ENCODE measurements around the gene DAAM1. TPM values are rescaled to one million over a fixed set of nuclear protein-coding genes. Genes with fewer than 3 reads are reported as not detected.

DAAM1 gene
- total RNA-seq, 1 donor from 2014 or later: 39.5 TPM

GRCh38 chr14:59395672-59396071 lies 207.2 kb downstream of the DAAM1 start:
- Histone ChIP-seq H3K27me3 (no peaks in the 10 kb centered on the region), H3K79me2 (ENCODE audit: low read depth) (no peaks in the 10 kb centered on the region), H3K4me1 (no peaks in the 10 kb centered on the region), H4K20me1 (ENCODE audit: low read depth) (no peaks in the 10 kb centered on the region), H3K9ac (no peak overlapping the region), H3K9me3 (ENCODE audit: low read depth) (no peaks in the 10 kb centered on the region), H3K4me3 (no peak overlapping the region), H3K4me2 (peak overlapping the region; percentile 32), H3K27ac (no peak overlapping the region), H3F3A (ENCODE audit: low read depth) (peaks cover 8% of the 10 kb centered on the region), H3K36me3 (no peaks in the 10 kb centered on the region), H2AFZ (replicated peaks) (no peak overlapping the region)
- peaks cover 3% of the 10 kb centered on the region for H3K36me3 Mint-ChIP-seq
- TF ChIP-seq EZH2phosphoT487 (IDR thresholded peaks at IDR 0.05) (no peak), EZH2 (IDR thresholded peaks at IDR 0.05) (no peak)
- TF ChIP-seq, protein P1, sequence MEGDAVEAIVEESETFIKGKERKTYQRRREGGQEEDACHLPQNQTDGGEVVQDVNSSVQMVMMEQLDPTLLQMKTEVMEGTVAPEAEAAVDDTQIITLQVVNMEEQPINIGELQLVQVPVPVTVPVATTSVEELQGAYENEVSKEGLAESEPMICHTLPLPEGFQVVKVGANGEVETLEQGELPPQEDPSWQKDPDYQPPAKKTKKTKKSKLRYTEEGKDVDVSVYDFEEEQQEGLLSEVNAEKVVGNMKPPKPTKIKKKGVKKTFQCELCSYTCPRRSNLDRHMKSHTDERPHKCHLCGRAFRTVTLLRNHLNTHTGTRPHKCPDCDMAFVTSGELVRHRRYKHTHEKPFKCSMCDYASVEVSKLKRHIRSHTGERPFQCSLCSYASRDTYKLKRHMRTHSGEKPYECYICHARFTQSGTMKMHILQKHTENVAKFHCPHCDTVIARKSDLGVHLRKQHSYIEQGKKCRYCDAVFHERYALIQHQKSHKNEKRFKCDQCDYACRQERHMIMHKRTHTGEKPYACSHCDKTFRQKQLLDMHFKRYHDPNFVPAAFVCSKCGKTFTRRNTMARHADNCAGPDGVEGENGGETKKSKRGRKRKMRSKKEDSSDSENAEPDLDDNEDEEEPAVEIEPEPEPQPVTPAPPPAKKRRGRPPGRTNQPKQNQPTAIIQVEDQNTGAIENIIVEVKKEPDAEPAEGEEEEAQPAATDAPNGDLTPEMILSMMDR (IDR thresholded peaks at IDR 0.05): no peak
- peaks cover 14% of the 10 kb centered on the region for H3K4me1 Mint-ChIP-seq
- H3K4me3 Mint-ChIP-seq: peak overlapping the region; percentile 33
- no peak for DNase-seq (ENCODE audit: low spot score)
- no peaks in the 10 kb centered on the region for H3K27me3 Mint-ChIP-seq (ENCODE audit: insufficient read depth, low read depth)
- H3K27ac Mint-ChIP-seq: peak overlapping the region; percentile 25
- peaks cover 2% of the 10 kb centered on the region for H3K9me3 Mint-ChIP-seq

GRCh38 chr14:59398841-59399240 lies 210.4 kb downstream of the DAAM1 start:
- Histone ChIP-seq H3K4me1 (no peaks in the 10 kb centered on the region), H2AFZ (replicated peaks) (no peak overlapping the region), H3K4me3 (no peak overlapping the region), H4K20me1 (ENCODE audit: low read depth) (no peaks in the 10 kb centered on the region), H3K79me2 (ENCODE audit: low read depth) (no peaks in the 10 kb centered on the region), H3K36me3 (no peaks in the 10 kb centered on the region), H3K9ac (no peak overlapping the region), H3K27ac (no peak overlapping the region), H3F3A (ENCODE audit: low read depth) (peaks cover 8% of the 10 kb centered on the region), H3K27me3 (no peaks in the 10 kb centered on the region), H3K4me2 (no peak overlapping the region), H3K9me3 (ENCODE audit: low read depth) (no peaks in the 10 kb centered on the region)
- no peak for DNase-seq (ENCODE audit: low spot score)
- Mint-ChIP-seq H3K27me3 (ENCODE audit: insufficient read depth, low read depth) (no peaks in the 10 kb centered on the region), H3K36me3 (peaks cover 3% of the 10 kb centered on the region), H3K27ac (no peak overlapping the region), H3K9me3 (peaks cover 5% of the 10 kb centered on the region), H3K4me3 (no peak overlapping the region), H3K4me1 (peaks cover 14% of the 10 kb centered on the region)
- TF ChIP-seq, protein P1 (IDR thresholded peaks at IDR 0.05): no peak
- TF ChIP-seq EZH2phosphoT487 (IDR thresholded peaks at IDR 0.05) (no peak), EZH2 (IDR thresholded peaks at IDR 0.05) (no peak)

DNA sequence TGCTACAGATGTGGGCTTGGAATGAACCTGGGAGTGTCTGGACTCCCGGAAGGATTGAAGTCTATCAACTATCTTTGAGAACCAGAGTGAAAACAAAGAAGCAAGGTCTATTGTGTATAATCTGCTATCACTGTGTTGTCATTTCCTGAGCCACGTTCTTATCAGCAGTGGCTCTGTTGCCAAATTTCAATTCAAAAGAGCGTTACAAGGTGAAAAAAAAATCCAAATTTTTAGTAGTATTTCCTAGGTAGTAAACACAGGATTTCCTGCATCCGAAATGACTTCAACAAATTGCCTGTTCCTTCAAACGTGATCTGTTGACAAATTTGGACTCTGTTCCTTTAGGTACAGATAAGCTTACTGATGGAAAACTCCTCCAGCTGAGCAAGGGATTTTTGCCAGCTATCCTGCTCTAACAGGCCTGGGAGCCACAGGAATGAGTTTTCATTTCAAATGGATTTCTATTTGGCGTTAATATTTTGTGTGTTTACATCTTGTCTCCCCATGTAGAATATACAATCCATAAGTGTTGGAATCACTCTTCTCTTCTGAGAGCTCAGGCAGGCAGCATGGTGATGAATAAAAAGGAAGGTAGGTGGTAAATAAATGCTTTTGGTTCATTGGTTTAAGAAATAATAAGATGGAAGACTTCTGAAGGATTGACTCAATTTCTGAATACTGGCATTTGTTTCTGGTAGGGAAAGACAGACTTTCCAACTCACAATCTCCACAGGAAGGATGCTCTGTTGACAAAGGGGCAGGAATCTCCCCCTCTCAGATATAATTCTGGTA lies 218.2 kb downstream of the DAAM1 start:
- H3K4me3 Mint-ChIP-seq: no peak overlapping the region

More for the DNA sequence above, 218.2 kb downstream of the DAAM1 start:
- Histone ChIP-seq H3K4me1 (no peaks in the 10 kb centered on the region), H2AFZ (replicated peaks) (no peak overlapping the region), H3K79me2 (ENCODE audit: low read depth) (no peaks in the 10 kb centered on the region), H3F3A (ENCODE audit: low read depth) (no peaks in the 10 kb centered on the region), H4K20me1 (ENCODE audit: low read depth) (no peaks in the 10 kb centered on the region), H3K9ac (no peak overlapping the region), H3K9me3 (ENCODE audit: low read depth) (no peaks in the 10 kb centered on the region), H3K27me3 (no peaks in the 10 kb centered on the region), H3K4me3 (no peak overlapping the region), H3K27ac (no peak overlapping the region), H3K36me3 (no peaks in the 10 kb centered on the region), H3K4me2 (no peak overlapping the region)
- DNase-seq (ENCODE audit: low spot score): no peak
- Mint-ChIP-seq H3K4me1 (no peaks in the 10 kb centered on the region), H3K9me3 (peaks cover 30% of the 10 kb centered on the region), H3K36me3 (peaks cover 6% of the 10 kb centered on the region), H3K27ac (no peak overlapping the region), H3K27me3 (ENCODE audit: insufficient read depth, low read depth) (peaks cover 5% of the 10 kb centered on the region)
- no peak for TF ChIP-seq EZH2phosphoT487 (IDR thresholded peaks at IDR 0.05)
- TF ChIP-seq, protein P1 (IDR thresholded peaks at IDR 0.05): no peak
- TF ChIP-seq EZH2 (IDR thresholded peaks at IDR 0.05): no peak
